ENCODE results near the gene SYNPO.
A peak's percentile ranks its signal among the peaks of the same experiment; 100 is the strongest.

Gene SYNPO

DNA sequence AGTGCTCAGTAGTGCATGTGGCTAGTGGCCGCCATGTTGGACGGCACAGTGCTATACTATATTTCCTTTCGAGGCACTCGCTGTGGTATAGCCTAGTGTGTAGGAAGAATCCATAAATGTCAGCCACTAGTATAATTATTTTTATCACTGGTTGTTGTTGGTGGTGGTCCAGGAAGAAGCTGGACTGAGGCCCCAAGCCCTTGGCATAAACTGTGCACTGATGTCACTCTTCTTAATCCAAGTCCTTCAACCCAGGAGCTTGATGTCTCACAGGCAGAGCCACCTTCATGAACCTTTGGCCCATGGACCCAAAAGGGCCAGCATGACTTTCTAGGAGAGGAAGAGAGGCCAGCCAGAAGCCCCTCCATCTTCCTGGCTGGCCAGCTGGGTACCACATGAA, 32.5 kb upstream of the SYNPO start:
- no peak for DNase-seq

DNA sequence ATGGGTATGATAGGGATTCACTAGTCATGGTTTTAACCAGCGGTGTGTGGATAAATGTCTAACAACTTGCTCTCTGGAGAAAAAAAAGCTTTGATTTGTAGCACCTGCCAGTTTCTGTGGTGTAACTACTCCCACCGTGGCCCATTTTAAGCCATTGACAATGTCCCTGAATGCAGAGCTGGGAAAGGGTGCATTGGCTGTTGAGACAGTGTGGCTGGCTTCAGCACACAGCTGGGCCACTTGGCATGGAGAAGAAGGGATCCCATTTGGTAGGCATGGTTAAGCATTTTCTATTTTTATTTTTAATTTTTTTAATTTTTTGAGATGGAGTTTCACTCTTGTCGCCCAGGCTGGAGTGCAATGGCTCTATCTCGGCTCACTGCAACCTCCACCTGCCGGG, 31.5 kb upstream of the SYNPO start:
- no peak for DNase-seq

DNA sequence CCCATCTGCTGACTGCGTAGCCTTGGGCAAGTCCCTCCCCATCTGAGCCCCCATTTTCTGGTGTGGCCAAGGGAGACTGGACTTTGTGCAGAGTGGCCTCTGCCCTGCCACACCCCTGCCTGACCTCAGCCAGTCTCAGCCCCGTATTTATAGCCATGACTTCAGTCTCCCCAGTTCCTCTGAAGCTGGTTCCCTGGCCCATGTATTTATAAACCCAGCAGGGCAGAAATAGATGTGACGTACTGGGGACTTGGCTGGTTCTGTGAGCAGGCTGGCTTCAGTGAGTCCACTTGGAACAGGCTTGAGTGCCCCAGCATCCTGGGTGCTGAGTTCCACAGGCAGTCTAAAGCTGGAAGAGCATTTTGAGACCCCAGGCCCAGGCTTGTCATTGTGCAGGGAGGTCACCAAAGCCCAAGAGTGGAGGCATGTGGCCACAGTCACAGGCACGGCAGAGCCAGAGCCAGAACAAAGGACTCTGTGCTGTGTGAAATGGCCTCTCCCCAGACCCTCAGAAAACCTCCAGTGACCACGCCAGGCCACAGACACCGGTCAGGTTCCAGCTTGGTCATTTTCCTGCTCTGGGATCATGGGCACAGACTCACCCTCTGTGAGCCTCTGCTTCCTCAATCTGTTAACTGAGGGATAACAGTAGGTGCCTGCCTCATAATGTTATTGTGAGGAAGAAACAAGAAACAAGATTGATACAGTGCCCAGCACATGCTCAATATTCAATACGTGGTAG, 30.4 kb upstream of the SYNPO start:
- DNase-seq, result peak in 1 of 2 donors; percentile 19

DNA sequence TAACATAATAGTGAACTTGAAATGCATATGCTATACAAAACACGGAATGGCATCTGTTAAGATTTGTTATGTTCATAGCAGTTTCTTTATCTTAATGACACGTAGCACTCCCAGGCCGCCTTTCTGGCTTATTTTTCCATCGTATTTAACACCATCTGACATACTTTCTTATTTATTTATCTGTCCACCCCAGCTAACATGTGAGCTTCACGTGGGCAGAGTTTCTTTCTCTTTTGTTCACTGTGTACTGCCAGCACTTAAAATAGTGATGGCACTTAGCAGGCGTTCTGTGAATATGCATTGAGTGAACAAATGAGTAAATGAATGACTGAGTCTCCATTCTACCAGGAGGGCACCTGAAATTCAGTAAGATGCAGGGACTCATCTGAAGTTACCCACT, 29.4 kb upstream of the SYNPO start:
- DNase-seq, result no peak

DNA sequence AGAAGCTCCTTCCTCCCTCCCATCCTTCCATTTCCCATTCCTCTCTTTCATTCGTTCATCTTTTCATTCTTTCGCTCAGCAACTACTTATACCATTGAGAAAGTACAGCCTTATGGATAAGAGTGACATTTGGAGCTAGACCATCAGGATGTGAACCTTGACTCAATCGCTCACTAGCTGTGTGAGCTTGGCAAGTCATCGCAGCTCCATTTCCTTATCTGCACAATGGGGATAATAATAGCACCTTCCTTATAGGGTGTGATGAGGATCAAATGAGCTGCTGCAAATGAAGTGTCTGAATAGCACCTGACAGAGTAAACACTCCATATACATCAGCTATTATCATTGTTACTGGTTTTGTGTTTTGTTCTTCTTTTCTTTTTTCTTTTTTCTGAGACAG, 28.1 kb upstream of the SYNPO start:
- DNase-seq, result no peak

DNA sequence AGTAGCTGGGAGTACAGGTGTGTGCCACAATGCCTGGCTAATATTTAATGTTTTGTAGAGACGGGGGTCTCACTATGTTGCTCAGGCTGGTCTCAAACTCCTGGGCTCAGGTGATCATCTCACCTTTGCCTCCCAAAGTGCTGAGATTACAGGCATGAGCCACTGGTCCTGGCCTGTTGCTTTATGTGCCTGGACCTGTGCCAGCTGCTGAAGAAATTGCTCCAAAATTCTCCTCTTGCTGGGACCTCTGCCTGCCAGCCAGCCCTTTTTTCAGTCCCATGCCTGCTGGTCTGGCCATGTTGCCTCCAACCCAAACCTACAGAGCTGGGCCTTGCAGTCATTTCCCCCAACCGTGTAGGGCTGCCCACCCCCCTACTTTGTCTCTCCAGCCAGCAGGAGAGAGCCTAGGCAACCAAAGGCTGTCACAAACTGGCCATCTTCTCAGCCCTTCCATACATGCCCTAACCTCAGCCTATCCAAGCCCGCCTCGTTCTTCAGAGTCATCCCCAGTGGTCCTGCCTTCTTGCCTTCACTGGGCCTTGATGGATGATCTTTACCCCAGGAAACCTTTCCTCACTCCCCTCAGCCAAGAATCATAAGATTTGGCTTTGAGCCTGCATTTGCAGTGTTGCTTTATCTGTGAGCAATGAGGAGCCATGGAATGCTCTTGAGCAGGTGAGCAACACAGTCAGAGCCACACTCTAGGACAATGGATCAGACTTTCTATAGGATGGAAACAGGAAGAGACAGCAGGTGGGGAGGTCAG, 27.4 kb upstream of the SYNPO start:
- DNase-seq, result no peak

DNA sequence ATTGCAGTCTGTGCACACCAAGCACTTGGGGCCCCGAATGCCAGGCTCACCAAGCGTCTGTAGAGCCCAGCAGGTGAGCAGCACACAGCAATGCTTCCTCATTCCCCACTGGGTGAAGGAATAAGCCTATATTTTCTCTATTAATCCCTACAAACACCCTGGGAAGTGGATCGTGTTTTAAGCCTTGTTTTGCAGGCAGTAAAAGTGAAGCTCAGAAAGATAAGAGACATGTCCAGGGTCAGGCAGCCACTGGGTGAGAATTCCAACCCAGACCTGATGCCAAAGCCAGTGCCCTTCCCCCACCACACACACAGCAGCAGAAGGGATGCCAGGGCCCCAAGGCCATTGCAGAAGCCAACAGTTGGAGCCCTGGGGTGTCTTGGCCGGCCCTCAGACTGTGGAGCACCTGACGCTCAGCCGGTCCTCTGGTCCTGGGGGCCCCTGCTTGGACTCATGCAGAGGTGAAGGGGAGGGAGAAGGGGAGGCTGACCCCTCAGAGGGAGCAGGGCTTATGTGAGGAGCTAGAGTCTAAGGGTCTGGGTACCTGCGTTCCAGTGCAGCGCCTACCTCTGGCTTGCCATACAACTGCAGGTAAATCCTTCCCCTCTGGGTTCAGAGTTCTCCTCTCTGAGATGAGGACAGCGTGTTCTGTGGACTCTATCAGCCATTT, 26.3 kb upstream of the SYNPO start:
- no peak for DNase-seq

DNA sequence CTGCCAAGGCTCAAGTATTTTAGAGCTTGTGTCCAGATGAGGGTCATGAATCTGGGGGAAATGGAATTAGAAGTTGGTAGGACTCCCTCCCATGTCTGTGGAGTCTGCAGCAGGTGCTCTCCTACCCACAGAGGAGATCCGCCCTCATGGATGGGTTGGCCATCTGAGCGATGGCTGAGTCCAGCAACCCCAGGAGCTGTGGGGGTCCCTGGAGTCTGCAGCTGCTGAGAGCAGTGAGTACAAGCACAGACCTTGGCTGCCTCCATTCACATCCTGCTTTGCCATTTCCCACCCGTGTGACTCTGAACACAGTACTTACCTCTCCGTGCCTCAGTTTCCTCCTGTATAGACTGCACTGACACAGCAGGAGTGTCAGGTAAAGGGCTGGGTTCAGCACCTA, 25.8 kb upstream of the SYNPO start:
- no peak for DNase-seq

DNA sequence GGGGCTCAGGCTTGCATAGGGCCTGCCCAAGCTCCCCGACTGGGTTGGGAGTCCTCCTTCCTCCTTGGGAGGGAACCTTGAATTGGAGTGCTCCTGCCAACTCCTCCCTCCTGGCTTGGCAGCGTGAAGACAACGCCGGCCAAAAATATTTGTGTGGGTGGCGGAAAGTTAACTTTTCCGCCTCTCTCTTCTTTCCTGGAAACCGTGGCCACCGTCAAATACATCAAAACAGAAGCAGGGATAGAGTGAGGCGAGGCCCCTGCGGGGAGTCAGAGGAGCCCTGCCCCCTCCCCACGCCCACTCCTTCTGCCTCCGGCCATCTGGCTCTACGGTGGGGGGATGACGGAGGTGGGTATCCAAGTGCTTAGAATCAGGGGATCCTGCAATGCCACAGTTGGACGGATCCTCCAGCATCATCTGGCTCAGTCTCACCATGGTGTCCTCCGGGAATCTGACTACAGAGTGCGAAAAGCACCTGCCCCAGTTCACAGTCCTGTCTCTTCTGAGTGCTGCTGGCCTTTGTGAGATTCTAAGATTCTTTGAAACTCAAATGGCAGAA, 25.2 kb upstream of the SYNPO start:
- DNase-seq, result no peak

DNA sequence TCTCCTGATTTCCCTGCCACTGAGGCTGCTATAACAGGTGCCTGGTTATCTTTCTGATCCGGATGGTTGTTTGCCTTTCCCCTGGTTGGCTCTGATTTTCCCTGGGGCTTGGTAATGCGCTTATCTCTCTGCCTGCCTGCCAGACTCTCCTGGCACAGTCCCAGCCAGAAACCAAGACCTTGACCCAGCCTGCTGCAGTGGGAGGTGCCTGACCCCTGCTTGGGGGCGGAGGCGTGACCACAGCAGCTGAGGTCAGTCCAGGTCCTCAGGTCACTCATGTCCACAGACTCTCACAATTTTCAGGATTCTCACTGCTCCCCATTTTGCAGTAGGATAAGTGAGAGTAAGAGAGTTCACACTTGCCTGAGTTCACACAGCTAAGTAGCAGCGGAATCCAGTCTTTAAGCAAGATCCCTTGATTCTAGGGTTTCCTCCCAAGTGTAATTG, 24.4 kb upstream of the SYNPO start:
- DNase-seq, result no peak

DNA sequence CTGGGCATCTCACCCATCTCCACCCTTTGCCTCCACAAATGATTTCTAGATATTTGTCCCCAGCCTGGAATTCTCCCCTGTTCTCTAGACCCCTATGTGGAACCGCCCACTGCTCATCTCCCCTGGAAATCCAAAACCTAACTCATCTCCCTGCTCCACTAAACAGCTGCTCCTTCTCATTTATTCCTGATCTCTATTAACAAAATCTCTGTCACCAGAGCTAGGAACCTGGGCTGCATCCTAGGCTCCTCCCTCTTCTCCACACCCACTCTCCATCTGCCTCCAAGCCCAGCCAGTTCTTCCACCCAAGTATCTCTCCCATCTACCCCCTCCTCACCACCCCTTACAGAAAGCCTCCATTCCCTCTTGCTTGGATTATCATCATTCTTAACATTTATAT, 24.0 kb upstream of the SYNPO start:
- DNase-seq, result no peak

DNA sequence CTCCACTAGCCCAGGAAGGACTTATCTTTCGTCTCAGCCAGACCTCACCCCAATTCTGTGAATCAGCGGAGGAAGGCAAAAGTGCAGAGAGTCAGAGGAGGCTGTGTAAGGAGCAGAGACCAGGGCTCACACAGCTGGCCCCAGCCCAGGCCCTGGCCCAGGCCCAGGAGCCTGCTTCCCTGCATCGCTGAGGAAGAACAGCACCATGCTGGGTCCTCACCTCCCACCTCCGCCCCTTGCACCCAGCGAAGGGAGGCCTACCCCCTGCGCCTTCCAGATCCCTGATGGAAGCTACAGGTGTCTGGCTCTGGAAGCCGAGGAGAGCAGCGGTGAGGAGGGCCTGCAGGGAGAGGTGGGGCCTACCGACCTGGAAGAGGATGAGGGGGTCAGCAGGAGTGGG, 22.3 kb upstream of the SYNPO start:
- no peak for DNase-seq

DNA sequence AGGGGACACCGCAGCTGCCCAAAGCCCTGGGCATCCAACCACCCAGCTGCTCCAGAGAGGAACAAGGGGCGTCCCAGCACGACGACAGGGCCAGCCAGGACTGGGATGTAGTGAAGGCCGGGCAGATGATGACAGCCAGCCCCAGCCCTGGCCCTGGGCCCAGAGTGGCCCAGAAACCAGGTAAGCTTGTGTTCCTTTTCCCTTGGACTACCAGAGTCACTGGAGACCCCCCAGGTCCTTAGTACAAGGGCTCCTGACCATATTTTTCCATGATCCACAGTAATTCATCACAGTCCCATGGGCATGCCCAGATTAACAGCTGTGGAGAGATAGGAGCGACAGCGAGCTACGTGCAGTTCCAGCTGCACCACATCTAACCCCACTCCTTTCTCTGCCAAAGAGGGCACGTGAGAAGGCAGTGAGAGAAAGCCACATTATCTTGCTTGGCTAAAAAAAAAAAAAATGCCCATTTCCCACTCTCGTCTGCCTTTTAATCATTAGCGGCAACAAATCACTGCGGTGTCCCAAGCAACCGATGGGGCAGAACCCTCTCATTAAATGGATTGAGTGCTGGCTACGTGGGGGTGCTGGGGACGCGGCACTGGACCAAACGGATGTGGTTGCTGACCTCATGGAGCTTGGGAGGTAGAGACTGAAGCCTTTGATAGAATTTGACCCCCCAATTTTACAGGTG, 21.7 kb upstream of the SYNPO start:
- no peak for DNase-seq

DNA sequence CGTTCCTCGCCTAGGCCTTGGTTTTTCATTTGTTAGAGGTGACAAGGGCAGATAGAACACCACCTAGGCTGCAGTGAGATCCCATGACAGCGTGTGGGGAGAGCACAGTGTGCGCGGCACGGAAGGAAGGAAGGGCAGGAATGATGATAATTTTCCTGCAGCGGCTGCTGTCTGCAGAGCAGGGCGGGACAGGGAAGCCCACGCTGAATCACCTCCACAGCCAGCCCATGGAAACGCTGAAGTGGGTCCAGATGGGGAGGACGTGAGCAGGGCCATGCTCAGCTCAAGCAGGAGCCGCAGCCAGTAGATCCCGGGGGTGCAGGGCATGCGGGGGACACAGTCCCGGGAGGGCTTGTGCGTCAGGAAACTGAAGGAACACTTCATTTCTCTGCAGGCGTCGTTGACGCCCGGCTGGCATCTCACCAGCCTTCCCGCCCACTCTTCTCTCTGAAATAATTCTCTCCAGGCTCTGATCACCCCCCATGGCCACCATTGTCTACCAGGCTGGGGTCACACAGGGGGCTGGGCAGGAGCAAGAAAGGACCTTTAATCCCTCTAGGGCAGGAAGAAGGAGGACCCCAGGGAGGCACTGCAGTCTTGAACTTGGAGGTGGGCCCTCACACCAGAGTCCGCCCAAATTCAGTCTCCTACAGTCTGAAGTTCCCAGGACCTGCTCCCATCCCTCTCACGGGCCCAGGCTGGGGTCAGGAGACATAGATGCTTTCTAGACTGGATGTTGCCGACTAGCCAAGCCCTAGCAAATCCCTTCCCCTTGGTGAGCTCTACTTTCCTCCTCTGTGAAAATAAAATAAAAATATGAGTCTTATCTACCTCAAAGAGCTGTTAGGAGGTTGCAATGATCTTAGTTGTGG, 20.9 kb upstream of the SYNPO start:
- DNase-seq, result no peak

DNA sequence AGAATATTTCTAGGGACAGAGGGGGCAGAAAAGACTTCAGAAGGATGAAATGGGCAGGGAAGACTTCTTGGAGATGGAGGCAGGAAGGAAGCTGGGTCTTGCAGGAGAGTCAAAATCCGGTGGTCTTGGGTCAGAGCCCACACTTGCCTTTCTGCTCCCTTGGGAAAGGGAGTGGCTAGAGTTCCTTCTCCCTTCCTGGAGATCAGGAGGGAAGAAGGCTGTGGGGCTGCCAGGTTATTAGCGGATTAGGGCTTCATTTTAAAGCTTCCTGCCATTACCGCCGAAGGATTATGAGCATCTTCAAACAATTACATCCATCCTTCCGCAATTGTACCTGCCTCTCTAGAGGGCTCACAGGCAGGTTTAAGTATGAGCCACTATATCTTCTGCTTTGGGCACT, 19.2 kb upstream of the SYNPO start:
- DNase-seq, result no peak

DNA sequence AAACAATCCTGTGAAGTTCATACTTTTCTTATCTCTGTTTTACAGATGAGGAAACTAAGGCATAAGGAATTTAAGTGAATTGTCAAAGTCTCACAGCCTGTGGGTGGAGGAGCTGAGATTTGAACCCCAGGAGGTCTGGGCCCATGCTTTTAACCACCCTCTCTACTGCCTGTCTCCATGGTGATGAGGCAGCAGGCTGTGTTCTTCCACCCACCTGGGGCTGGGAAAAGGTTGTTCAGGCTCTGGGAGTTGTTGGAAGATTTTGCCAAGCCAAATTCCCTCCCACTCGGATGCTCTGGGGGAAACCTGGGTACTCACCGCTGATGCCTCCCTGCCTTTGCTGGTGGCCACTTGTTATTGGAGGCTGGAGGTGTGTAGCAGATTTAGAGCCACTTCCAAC, 18.3 kb upstream of the SYNPO start:
- no peak for DNase-seq

DNA sequence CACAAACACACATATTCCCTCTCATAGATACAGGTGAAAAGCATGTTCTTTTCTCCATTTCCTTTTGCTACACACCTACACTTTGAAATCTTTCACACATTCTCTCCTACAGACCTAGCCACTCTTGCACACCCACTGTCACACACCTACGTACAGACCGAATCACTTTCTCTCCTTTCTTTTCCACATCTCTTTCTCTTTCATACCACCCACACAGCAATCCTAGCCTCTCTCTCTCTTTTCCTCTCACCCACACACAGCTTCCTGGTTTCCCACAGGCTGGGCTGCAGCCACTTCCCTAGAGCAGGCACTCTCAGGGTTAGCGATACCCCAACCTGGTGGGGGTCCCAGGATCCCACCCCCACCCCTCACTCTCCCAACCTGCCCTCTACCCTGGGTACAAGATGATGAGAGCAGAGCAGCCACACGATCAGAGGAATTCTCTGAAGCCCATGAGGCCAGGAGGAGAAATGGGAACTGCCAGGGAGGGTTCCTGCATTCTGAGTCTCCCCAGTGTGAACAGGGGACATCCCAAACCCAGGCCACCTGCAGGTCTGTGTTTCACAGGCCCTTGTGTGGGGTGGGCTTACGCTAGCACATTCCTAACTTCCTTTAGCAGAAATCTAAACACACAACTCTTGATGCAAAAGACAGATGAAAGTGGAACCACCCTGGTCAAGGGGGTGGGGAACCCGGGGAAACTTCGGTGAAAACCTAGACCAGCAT, 17.1 kb upstream of the SYNPO start:
- DNase-seq, result peak; percentile 55 to 72

DNA sequence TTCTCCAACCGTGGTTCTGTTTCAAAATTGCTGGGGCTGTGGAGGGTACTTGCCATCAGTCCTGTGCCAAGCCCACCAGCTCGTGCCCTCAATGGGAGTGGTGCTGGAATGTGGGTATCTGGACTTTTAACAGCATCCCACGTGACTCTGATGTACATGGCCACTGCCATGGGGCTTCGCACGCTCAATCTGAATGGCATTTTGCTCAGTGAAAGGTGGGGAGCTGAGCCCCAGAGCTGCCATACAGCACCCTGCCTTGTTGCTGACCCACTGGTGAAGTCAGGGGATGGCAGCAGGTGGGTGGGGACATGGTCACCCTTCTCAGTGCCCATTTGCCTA, 16.6 kb upstream of the SYNPO start:
- no peak for DNase-seq

DNA sequence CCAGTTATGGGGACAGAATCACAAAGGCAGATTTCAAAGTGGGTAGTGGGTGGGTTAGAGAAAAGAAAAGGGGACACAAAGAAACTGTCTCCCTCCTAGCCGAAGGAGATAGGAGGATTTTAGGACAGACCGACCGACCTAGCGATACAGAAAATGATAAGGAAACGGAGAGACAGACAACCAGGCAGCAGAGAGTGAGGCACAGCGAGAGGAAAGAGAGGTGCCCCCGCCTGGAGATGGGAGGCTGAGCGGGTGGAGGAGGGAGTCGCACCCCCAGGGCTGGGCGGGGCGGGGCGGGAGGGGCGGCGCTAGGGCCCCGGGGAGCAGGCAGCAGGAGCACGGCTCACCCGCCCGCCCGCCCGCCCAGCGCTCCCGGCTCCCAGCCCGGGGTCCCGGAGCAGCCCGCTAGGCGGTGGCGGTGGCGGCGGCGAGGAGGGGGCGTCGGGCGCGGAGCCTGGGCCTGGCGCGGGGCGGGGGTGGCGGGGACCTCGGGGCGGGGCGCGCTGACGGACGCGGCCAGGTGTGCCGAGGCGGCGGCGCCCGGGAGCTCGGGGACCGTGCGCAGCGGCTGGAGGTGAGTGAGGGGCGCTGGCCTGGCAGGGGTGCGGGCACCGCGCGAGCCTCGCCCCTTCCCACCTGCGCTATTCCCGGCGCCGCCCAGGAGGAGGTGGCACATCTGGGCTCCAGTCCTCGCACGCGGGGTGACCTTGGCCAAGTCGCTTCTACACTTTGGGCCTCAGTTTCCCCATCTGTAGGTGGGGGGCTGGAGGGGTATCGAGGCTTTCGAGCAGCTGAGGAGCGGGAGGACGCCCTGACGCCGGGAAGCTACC, 15.9 kb upstream of the SYNPO start:
- no peak for DNase-seq

DNA sequence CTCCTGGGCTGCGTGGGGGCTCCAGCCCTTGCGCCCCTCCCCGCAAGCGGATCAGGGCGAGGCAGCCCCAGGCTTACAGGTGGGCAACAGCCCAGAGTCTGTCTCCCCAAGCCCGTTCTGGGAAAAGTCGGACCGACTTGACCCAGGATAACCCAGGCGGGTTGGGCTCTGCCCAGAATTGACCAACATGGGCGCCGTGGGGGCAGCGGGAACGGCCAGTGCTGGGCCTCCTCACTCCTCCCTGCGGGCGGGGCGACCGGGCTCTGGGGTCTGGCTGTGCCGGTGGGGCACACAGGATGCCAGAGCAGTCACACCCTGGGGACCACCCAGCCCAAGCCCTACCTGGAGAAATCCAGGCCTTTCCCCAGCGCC, 15.3 kb upstream of the SYNPO start:
- DNase-seq, result no peak

Data from inflammatory macrophage treated with lipopolysaccharide for 1 hour (primary cell).